ENCODE results near the gene TBCD. TPM values are rescaled to one million over a fixed set of nuclear protein-coding genes. Genes with fewer than 3 reads are reported as not detected.

The TBCD gene
- polyA plus RNA-seq, 1 donor from 2014 or later = 67.2 TPM

- H3K9me3 ChIP-seq (ENCODE audit: low read length) = no peaks in the 10 kb centered on the region
- no peak overlapping the region for H2AFZ ChIP-seq (ENCODE audit: low read depth, low read length)
- no peaks in the 10 kb centered on the region for H3K36me3 ChIP-seq (ENCODE audit: insufficient read depth, low read length)
- H3K4me2 ChIP-seq (ENCODE audit: low read length) = no peak overlapping the region
- H3K4me3 ChIP-seq (ENCODE audit: low read length) = no peak overlapping the region
- no peaks in the 10 kb centered on the region for H4K20me1 ChIP-seq (ENCODE audit: insufficient read depth)
- H3K9me2 ChIP-seq (ENCODE audit: insufficient read depth, low read length) = no peaks in the 10 kb centered on the region
- no peaks in the 10 kb centered on the region for H3K79me2 ChIP-seq (replicated peaks; ENCODE audit: insufficient read depth, low read length)
- H3K9ac ChIP-seq (ENCODE audit: low read length) = no peak overlapping the region
- H3K27ac ChIP-seq (ENCODE audit: low read length) = no peak overlapping the region
- H3F3A ChIP-seq (ENCODE audit: insufficient read depth, low read length, poor library complexity, severe bottlenecking) = no peaks in the 10 kb centered on the region
- no peaks in the 10 kb centered on the region for H3K27me3 ChIP-seq (ENCODE audit: insufficient read depth, low read depth, low read length)
- TF ChIP-seq EZH2 (IDR thresholded peaks at IDR 0.05; ENCODE audit: borderline replicate concordance, insufficient read depth, low read length, poor library complexity, severe bottlenecking) (no peak), RAD21 (conservative IDR thresholded peaks at IDR 0.05) (no peak), EP300 (conservative IDR thresholded peaks at IDR 0.05; ENCODE audit: poor library complexity, severe bottlenecking) (no peak), POLR2AphosphoS5 (IDR thresholded peaks at IDR 0.05) (no peak), MXI1 (conservative IDR thresholded peaks at IDR 0.05; ENCODE audit: poor library complexity, severe bottlenecking) (no peak), SMC3 (conservative IDR thresholded peaks at IDR 0.05; ENCODE audit: poor library complexity) (no peak), TAF1 (IDR thresholded peaks at IDR 0.05; ENCODE audit: low read depth) (no peak), REST (IDR thresholded peaks at IDR 0.05; ENCODE audit: borderline replicate concordance) (no peak)
- TF ChIP-seq, protein P1, sequence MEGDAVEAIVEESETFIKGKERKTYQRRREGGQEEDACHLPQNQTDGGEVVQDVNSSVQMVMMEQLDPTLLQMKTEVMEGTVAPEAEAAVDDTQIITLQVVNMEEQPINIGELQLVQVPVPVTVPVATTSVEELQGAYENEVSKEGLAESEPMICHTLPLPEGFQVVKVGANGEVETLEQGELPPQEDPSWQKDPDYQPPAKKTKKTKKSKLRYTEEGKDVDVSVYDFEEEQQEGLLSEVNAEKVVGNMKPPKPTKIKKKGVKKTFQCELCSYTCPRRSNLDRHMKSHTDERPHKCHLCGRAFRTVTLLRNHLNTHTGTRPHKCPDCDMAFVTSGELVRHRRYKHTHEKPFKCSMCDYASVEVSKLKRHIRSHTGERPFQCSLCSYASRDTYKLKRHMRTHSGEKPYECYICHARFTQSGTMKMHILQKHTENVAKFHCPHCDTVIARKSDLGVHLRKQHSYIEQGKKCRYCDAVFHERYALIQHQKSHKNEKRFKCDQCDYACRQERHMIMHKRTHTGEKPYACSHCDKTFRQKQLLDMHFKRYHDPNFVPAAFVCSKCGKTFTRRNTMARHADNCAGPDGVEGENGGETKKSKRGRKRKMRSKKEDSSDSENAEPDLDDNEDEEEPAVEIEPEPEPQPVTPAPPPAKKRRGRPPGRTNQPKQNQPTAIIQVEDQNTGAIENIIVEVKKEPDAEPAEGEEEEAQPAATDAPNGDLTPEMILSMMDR (IDR thresholded peaks at IDR 0.05; ENCODE audit: poor library complexity, severe bottlenecking) = no peak
Measured at GRCh38 chr17:82984751-82985427, 233.0 kb downstream of the TBCD start.

DNA sequence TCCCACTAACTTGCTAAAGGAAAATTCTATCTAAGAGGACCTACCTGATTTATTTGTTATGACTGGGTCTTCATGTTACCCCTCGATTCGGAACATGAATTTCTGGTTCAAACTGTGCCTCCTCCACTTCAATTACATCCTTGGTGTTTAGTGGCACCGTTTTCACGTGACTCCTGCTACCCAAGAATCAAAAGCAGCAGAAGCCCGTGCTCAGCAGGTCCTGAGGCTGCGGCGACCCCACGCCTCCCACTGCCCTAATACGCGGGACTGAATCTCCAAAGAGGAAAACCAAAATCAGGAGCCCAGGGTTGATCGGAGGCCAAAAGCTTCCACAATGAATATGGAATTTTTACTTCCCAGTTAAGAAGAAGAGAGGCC lies 233.6 kb downstream of the TBCD start:
- H3K4me3 ChIP-seq (ENCODE audit: low read length) = no peak overlapping the region
- no peaks in the 10 kb centered on the region for H3K27me3 ChIP-seq (ENCODE audit: insufficient read depth, low read depth, low read length)
- H3K4me2 ChIP-seq (ENCODE audit: low read length) = no peak overlapping the region
- no peaks in the 10 kb centered on the region for H3K9me3 ChIP-seq (ENCODE audit: low read length)
- no peaks in the 10 kb centered on the region for H3F3A ChIP-seq (ENCODE audit: insufficient read depth, low read length, poor library complexity, severe bottlenecking)
- no peaks in the 10 kb centered on the region for H3K36me3 ChIP-seq (ENCODE audit: insufficient read depth, low read length)
- no peak overlapping the region for H3K27ac ChIP-seq (ENCODE audit: low read length)
- no peak overlapping the region for H2AFZ ChIP-seq (ENCODE audit: low read depth, low read length)
- TF ChIP-seq REST (IDR thresholded peaks at IDR 0.05; ENCODE audit: borderline replicate concordance) (no peak), RAD21 (conservative IDR thresholded peaks at IDR 0.05) (no peak), EZH2 (IDR thresholded peaks at IDR 0.05; ENCODE audit: borderline replicate concordance, insufficient read depth, low read length, poor library complexity, severe bottlenecking) (no peak)
- H3K9me2 ChIP-seq (ENCODE audit: insufficient read depth, low read length) = no peaks in the 10 kb centered on the region
- no peaks in the 10 kb centered on the region for H4K20me1 ChIP-seq (ENCODE audit: insufficient read depth)
- no peaks in the 10 kb centered on the region for H3K79me2 ChIP-seq (replicated peaks; ENCODE audit: insufficient read depth, low read length)
- H3K9ac ChIP-seq (ENCODE audit: low read length) = no peak overlapping the region

All from neural cell (in vitro differentiated cells).